K562 (cell line): ENCODE data around the gene MEF2B. TPM values are rescaled to one million over a fixed set of nuclear protein-coding genes. Genes with fewer than 3 reads are reported as not detected.
A peak's percentile ranks its signal among the peaks of the same experiment; 100 is the strongest.

ENCODE experiments used
- COPS2 ChIP-seq: fragments of 450-650 bp; conservative IDR thresholded peaks from 2 replicates; pipeline ENCODE4 v1.6.1; 2016; ENCODE audit warnings: mild to moderate bottlenecking, moderate library complexity
- HDAC2 ChIP-seq: fragments of 450-650 bp; IDR thresholded peaks from 2 replicates; pipeline ENCODE4 v1.6.1; 2016; ENCODE audit warnings: mild to moderate bottlenecking
- HDAC8 ChIP-seq: fragments of 450-650 bp; IDR thresholded peaks from 2 replicates; pipeline ENCODE4 v1.6.1; 2016; ENCODE audit warnings: mild to moderate bottlenecking, missing genetic modification characterization, moderate library complexity, missing compliant biosample characterization
- JUN ChIP-seq, 2 experiments: sonication (generic) in 1 of 2; formaldehyde crosslinking in 1 of 2; IDR thresholded peaks; 2 replicates each; pipeline versions ENCODE4 v1.6.1 to v1.8.0; 2012 to 2022; ENCODE audit warnings: borderline replicate concordance in 2 of 2, mild to moderate bottlenecking in 2 of 2, improper control_type of control experiment in 1 of 2, low read depth in 1 of 2, low read length in 1 of 2, missing genetic modification reagents in 1 of 2
- JUNB ChIP-seq: fragments of 450-650 bp; formaldehyde crosslinking; conservative IDR thresholded peaks from 2 replicates; pipeline ENCODE4 v1.4.0; 2020; ENCODE audit warnings: mild to moderate bottlenecking
- MCM3 ChIP-seq: fragments of 450-650 bp; IDR thresholded peaks from 2 replicates; pipeline ENCODE4 v1.6.1; 2016
- NCOA2 ChIP-seq, 2 experiments: fragments of 450-650 bp; IDR thresholded peaks; 2 replicates each; pipeline ENCODE4 v1.6.1; 2018; ENCODE audit warnings: mild to moderate bottlenecking in 2 of 2, moderate library complexity in 1 of 2; ENCODE audit not compliant: partially characterized antibody in 2 of 2
- NCOA6 ChIP-seq: fragments of 450-650 bp; IDR thresholded peaks from 2 replicates; pipeline ENCODE4 v1.6.1; 2017; ENCODE audit warnings: mild to moderate bottlenecking
- NFYB ChIP-seq: IDR thresholded peaks from 2 replicates; pipeline ENCODE4 v1.6.1; 2011; ENCODE audit warnings: mild to moderate bottlenecking, moderate library complexity; ENCODE audit not compliant: insufficient read length; ENCODE audit errors: extremely low read depth
- POLR2AphosphoS2 ChIP-seq: IDR thresholded peaks from 2 replicates; pipeline ENCODE4 v1.6.1; 2012; ENCODE audit warnings: low read length, improper control_type of control experiment
- PRMT5 ChIP-seq: sonication (generic); formaldehyde crosslinking; IDR thresholded peaks from 2 replicates; pipeline ENCODE4 v1.5.0; 2020; ENCODE audit warnings: missing genetic modification reagents
- PYGO2 ChIP-seq: fragments of 450-650 bp; IDR thresholded peaks from 2 replicates; pipeline ENCODE4 v1.6.1; 2016; ENCODE audit warnings: mild to moderate bottlenecking, missing genetic modification characterization, moderate library complexity, missing compliant biosample characterization
- RBM14 ChIP-seq: fragments of 200-400 bp; formaldehyde crosslinking; IDR thresholded peaks from 2 replicates; pipeline ENCODE4 v1.6.1; 2018; ENCODE audit warnings: low read depth, mild to moderate bottlenecking, low read length, moderate library complexity, borderline replicate concordance; ENCODE audit not compliant: insufficient read depth
- SMARCE1 ChIP-seq: fragments of 450-650 bp; IDR thresholded peaks from 2 replicates; pipeline ENCODE4 v1.7.1; 2016; ENCODE audit warnings: mild to moderate bottlenecking
- TAF15 ChIP-seq: fragments of 200-400 bp; formaldehyde crosslinking; IDR thresholded peaks from 2 replicates; pipeline ENCODE4 v1.6.1; 2017; ENCODE audit warnings: mild to moderate bottlenecking, low read depth, low read length, moderate library complexity
- TAL1 ChIP-seq: fragments of 450-650 bp; IDR thresholded peaks from 2 replicates; pipeline ENCODE4 v1.6.1; 2016; ENCODE audit warnings: mild to moderate bottlenecking
- TEAD4 ChIP-seq, 2 experiments: sonication (generic) in 1 of 2; formaldehyde crosslinking in 1 of 2; IDR thresholded peaks; 2 replicates each; pipeline versions ENCODE4 v1.6.1 to v1.8.0; 2012 to 2022; ENCODE audit warnings: borderline replicate concordance in 1 of 2, inconsistent platforms in 1 of 2, low read length in 1 of 2, mild to moderate bottlenecking in 1 of 2, missing genetic modification reagents in 1 of 2
- ZC3H4 ChIP-seq: sonication (generic); formaldehyde crosslinking; IDR thresholded peaks from 2 replicates; pipeline ENCODE4 v1.9.0; 2021; ENCODE audit warnings: missing genetic modification reagents, borderline replicate concordance
- ZNF140 ChIP-seq: fragments of 250-450 bp; sonication (Bioruptor Pico); IDR thresholded peaks from 2 replicates; pipeline ENCODE4 v1.8.0; 2021; ENCODE audit warnings: moderate library complexity, mild to moderate bottlenecking, inconsistent platforms
- ZNF445 ChIP-seq: fragments of 250-450 bp; sonication (Bioruptor Pico); IDR thresholded peaks from 2 replicates; pipeline ENCODE4 v1.4.0; 2020; ENCODE audit warnings: low read depth, mild to moderate bottlenecking, moderate library complexity
- polyA plus RNA-seq, 8 experiments: library from polyadenylated mRNA; depleted of rRNA in 4 of 8; stranded (reverse) in 5 of 8; unstranded in 3 of 8; fragments of >200 nt; fragmentation: Nextera tagmentation in 2 of 8; fragmentation: Illumina TruSeq in 1 of 8; extraction: Ambion mirVana in 2 of 8; extraction: Trizol in 1 of 8; gene quantifications; 2 replicates each; pipeline versions ENCODE4 v1.2.1 to v1.2.3, GENCODE V29; 2011 to 2014; ENCODE audit warnings: inconsistent platforms in 1 of 8, missing spikeins in 1 of 8
- total RNA-seq, 7 experiments: library from RNA; depleted of rRNA in 6 of 7; stranded (reverse); fragments of >200 nt in 6 of 7; fragmentation: Illumina TruSeq in 2 of 7; extraction: Trizol in 2 of 7; gene quantifications; 2 replicates each; pipeline versions ENCODE4 v1.2.1 to v1.2.3, GENCODE V29; 2011 to 2021; ENCODE audit warnings: low replicate concordance in 1 of 7
- TF ChIP-seq, protein P1 (sequence below): IDR thresholded peaks from 2 replicates; pipeline ENCODE4 v1.6.1; 2014; ENCODE audit warnings: antibody characterized with exemption
- TF ChIP-seq, protein P2 (sequence below): fragments of 250-450 bp; sonication (Bioruptor Pico); IDR thresholded peaks from 2 replicates; pipeline ENCODE4 v1.5.0; 2021; ENCODE audit warnings: mild to moderate bottlenecking, borderline replicate concordance
- TF ChIP-seq, protein P3 (sequence below): fragments of 450-650 bp; formaldehyde crosslinking; IDR thresholded peaks from 2 replicates; pipeline ENCODE4 v1.4.0; 2020; ENCODE audit warnings: mild to moderate bottlenecking, moderate library complexity

MEF2B gene
- total and polyA plus RNA-seq, 9 of the 15 experiments (the other 6 are each of a cell fraction or from before 2014, with no cell fraction given), result 0.14 to 1.9 (median 0.71) TPM; not detected in 3

DNA sequence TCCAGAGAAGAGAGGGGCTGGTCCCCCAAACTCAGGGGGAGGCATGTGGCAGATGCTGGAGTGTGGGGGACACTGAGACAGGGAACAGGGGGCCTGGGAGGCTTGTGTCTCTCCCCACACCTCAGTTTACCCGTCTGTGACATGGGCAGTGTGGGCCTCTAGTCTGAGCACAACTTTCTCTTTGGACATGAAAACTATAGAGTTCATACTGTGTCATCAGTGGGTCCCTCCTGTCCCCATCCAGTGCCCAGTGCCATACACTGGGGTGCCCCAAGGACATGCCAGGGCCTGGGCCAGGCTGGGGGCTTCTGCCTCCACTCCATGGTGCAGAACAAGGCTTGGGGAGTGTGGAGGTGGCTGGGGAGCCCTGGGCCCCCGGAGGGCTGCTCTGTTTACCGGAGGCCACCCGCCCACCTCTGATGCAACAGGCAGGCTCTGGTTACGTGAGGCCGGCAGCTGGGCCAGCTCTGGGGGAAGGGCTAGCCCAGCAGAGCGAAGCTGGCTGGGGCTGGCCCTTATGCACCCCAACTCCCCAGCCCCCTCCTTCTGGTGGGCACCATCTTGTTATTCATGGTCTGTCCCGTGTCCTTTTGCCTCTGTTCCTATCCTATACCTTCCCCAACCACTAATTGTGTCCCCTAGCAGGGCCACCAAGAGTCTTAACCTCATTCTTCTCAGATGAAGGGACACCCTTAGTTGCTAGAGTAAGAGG, 1.9 kb upstream of the MEF2B start (continued):
- TF ChIP-seq COPS2 (no peak), ZNF140 (CRISPR knock-in tag) (no peak), NFYB (no peak), TAF15 (no peak), HDAC2 (peak; percentile 96), SMARCE1 (no peak), NCOA6 (no peak), PRMT5 (CRISPR knock-in tag) (no peak), TEAD4 (IDR thresholded peaks at IDR 0.05; ENCODE audit: low read length) (no peak), TEAD4 (CRISPR knock-in tag; IDR thresholded peaks at IDR 0.05; ENCODE audit: borderline replicate concordance) (no peak), JUNB (CRISPR knock-in tag) (no peak), HDAC8 (tag) (no peak), ZNF445 (CRISPR knock-in tag) (no peak), NCOA2 (IDR thresholded peaks at IDR 0.05; ENCODE audit: partially characterized antibody in 2 of 2) (no peak), PYGO2 (tag) (no peak), JUN (IDR thresholded peaks at IDR 0.05; ENCODE audit: borderline replicate concordance, low read depth, low read length) (no peak), JUN (CRISPR knock-in tag; IDR thresholded peaks at IDR 0.05; ENCODE audit: borderline replicate concordance) (no peak), RBM14 (no peak), ZC3H4 (CRISPR knock-in tag) (no peak), MCM3 (no peak), POLR2AphosphoS2 (no peak), TAL1 (no peak)
- TF ChIP-seq, protein P1, sequence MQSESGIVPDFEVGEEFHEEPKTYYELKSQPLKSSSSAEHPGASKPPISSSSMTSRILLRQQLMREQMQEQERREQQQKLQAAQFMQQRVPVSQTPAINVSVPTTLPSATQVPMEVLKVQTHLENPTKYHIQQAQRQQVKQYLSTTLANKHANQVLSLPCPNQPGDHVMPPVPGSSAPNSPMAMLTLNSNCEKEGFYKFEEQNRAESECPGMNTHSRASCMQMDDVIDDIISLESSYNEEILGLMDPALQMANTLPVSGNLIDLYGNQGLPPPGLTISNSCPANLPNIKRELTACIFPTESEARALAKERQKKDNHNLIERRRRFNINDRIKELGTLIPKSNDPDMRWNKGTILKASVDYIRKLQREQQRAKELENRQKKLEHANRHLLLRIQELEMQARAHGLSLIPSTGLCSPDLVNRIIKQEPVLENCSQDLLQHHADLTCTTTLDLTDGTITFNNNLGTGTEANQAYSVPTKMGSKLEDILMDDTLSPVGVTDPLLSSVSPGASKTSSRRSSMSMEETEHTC, result no peak
- TF ChIP-seq, protein P2, sequence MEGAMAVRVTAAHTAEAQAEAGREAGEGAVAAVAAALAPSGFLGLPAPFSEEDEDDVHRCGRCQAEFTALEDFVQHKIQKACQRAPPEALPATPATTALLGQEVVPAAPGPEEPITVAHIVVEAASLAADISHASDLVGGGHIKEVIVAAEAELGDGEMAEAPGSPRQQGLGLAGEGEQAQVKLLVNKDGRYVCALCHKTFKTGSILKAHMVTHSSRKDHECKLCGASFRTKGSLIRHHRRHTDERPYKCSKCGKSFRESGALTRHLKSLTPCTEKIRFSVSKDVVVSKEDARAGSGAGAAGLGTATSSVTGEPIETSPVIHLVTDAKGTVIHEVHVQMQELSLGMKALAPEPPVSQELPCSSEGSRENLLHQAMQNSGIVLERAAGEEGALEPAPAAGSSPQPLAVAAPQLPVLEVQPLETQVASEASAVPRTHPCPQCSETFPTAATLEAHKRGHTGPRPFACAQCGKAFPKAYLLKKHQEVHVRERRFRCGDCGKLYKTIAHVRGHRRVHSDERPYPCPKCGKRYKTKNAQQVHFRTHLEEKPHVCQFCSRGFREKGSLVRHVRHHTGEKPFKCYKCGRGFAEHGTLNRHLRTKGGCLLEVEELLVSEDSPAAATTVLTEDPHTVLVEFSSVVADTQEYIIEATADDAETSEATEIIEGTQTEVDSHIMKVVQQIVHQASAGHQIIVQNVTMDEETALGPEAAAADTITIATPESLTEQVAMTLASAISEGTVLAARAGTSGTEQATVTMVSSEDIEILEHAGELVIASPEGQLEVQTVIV (CRISPR knock-in tag), result no peak
- TF ChIP-seq, protein P3, sequence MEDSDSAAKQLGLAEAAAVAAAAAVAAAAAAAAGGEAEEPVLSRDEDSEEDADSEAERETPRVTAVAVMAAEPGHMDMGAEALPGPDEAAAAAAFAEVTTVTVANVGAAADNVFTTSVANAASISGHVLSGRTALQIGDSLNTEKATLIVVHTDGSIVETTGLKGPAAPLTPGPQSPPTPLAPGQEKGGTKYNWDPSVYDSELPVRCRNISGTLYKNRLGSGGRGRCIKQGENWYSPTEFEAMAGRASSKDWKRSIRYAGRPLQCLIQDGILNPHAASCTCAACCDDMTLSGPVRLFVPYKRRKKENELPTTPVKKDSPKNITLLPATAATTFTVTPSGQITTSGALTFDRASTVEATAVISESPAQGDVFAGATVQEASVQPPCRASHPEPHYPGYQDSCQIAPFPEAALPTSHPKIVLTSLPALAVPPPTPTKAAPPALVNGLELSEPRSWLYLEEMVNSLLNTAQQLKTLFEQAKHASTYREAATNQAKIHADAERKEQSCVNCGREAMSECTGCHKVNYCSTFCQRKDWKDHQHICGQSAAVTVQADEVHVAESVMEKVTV (CRISPR knock-in tag), result no peak
